Measurements from ENCODE around the gene SEC61B.

DNA sequence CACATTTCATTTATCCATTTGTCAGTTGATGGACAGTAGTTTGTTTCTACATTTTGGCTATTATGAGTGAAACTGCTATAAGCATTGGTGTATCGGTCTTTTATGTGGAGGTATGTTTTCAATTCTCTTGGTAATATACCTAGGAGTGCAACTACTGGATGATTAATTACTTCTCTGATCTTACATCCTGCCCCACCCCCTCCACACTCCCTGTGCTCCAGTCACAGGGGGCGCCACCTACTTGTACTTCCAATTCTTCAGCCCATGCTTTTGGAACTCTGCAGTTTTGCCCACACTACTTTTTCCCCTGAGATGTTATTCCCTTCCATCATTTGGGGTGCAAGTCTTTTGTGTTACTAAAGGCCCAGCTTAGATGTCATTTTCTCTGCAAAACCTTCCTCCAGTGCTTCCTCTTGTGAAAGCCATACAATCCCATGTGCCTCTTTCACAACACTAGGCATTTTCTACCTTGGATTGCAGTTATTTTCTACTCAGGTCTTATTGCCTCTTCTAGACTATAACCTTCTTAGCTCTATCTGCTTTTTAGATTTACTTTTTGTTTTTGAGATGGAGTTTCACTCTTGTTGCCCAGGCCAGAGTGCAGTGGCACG lies 42.1 kb downstream of the SEC61B start:
- TF ChIP-seq SP1 (IDR thresholded peaks at IDR 0.05) (no peak), HDGF (IDR thresholded peaks at IDR 0.05; ENCODE audit: borderline replicate concordance) (no peak), LEF1 (IDR thresholded peaks at IDR 0.05; ENCODE audit: borderline replicate concordance) (no peak), FOXA1 (IDR thresholded peaks at IDR 0.05) (no peak), FOXK2 (IDR thresholded peaks at IDR 0.05) (no peak), NFRKB (IDR thresholded peaks at IDR 0.05) (no peak), FOXM1 (IDR thresholded peaks at IDR 0.05; ENCODE audit: borderline replicate concordance) (no peak), ELF4 (IDR thresholded peaks at IDR 0.05) (no peak), ARNT (IDR thresholded peaks at IDR 0.05) (no peak)
- TF ChIP-seq, protein P1, sequence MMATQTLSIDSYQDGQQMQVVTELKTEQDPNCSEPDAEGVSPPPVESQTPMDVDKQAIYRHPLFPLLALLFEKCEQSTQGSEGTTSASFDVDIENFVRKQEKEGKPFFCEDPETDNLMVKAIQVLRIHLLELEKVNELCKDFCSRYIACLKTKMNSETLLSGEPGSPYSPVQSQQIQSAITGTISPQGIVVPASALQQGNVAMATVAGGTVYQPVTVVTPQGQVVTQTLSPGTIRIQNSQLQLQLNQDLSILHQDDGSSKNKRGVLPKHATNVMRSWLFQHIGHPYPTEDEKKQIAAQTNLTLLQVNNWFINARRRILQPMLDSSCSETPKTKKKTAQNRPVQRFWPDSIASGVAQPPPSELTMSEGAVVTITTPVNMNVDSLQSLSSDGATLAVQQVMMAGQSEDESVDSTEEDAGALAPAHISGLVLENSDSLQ (IDR thresholded peaks at IDR 0.05) = peak; percentile 44; the same call in 1 of the 2 replicates
